Neural cell (in vitro differentiated cells): ENCODE measurements around the gene SORCS1.

Experiments
- EZH2 ChIP-seq: fragments of 200-600, 300-800 bp; shearing (Covaris generic), sonication (generic); IDR thresholded peaks from 2 replicates; pipeline ENCODE4 v1.6.1; 2014; ENCODE audit warnings: antibody characterized with exemption, low read length, borderline replicate concordance, mild to moderate bottlenecking; ENCODE audit not compliant: insufficient read depth, poor library complexity, severe bottlenecking
- MXI1 ChIP-seq: fragments of 450-650 bp; conservative IDR thresholded peaks from 2 replicates; pipeline ENCODE4 v1.6.1; 2014; ENCODE audit warnings: antibody characterized with exemption, mild to moderate bottlenecking; ENCODE audit not compliant: poor library complexity, severe bottlenecking
- POLR2AphosphoS5 ChIP-seq: IDR thresholded peaks from 2 replicates; pipeline ENCODE4 v1.6.1; 2012
- REST ChIP-seq: IDR thresholded peaks from 2 replicates; pipeline ENCODE4 v1.6.1; 2012; ENCODE audit warnings: borderline replicate concordance
- SMC3 ChIP-seq: fragments of 450-650 bp; conservative IDR thresholded peaks from 2 replicates; pipeline ENCODE4 v1.6.1; 2014; ENCODE audit warnings: antibody characterized with exemption, mild to moderate bottlenecking, moderate library complexity; ENCODE audit not compliant: poor library complexity
- TAF1 ChIP-seq: IDR thresholded peaks from 2 replicates; pipeline ENCODE4 v1.6.1; 2012; ENCODE audit warnings: low read depth
- TF ChIP-seq, protein P1 (sequence below): fragments of 450-650 bp; IDR thresholded peaks from 2 replicates; pipeline ENCODE4 v1.5.1; 2014; ENCODE audit warnings: antibody characterized with exemption, mild to moderate bottlenecking, moderate library complexity; ENCODE audit not compliant: poor library complexity, severe bottlenecking

DNA sequence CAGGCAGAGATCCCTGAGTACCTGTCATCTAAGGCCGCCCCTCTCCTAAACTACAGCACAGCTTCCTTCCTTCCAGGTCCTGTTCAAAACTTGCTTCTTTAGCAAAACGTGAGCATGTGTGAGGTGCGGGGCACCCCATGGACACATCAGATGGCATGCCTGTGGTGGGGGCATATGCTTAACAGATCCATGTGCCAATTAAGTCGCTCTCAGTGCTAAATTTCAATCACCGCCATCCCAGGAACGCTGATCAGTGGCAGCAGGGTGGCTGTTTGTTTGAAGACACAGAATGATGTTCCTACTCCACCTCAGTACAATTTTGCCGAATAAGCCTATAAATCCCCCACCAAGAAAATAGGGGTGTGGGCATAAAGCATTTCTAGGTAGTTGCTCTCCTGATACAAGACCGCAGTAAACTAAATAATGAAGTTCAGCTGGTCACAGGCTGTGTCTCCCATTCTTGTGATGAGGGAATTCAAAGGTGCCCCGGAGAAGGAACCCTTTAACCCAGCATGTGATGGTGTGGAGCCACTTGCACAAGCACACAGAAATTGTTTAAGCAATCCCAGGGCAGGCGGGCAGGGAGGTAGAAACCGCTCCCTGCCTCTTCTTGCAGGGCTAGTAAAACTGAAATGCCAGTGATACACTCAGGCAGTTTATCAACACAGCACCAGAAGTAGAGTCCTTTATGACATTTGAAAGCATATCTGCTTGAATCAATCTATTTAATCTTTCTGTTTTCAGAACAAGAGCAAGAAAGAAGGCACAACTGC, 205.7 kb downstream of the SORCS1 start:
- TF ChIP-seq, protein P1, sequence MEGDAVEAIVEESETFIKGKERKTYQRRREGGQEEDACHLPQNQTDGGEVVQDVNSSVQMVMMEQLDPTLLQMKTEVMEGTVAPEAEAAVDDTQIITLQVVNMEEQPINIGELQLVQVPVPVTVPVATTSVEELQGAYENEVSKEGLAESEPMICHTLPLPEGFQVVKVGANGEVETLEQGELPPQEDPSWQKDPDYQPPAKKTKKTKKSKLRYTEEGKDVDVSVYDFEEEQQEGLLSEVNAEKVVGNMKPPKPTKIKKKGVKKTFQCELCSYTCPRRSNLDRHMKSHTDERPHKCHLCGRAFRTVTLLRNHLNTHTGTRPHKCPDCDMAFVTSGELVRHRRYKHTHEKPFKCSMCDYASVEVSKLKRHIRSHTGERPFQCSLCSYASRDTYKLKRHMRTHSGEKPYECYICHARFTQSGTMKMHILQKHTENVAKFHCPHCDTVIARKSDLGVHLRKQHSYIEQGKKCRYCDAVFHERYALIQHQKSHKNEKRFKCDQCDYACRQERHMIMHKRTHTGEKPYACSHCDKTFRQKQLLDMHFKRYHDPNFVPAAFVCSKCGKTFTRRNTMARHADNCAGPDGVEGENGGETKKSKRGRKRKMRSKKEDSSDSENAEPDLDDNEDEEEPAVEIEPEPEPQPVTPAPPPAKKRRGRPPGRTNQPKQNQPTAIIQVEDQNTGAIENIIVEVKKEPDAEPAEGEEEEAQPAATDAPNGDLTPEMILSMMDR: no peak
- TF ChIP-seq EZH2 (no peak), SMC3 (no peak), POLR2AphosphoS5 (no peak), REST (no peak), MXI1 (no peak), TAF1 (no peak)
